ENCODE measurements around the gene ZMYND8. TPM values are rescaled to one million over a fixed set of nuclear protein-coding genes. Genes with fewer than 3 reads are reported as not detected.

The ZMYND8 gene
- total RNA-seq, 1 donor from 2014 or later, result 19.2 TPM

- no peaks in the 10 kb centered on the region for H3K27me3 ChIP-seq (ENCODE audit: control insufficient read depth, insufficient read depth, low read length)
- no peaks in the 10 kb centered on the region for H3K36me3 ChIP-seq (ENCODE audit: control insufficient read depth, insufficient read depth, low read length)
- no peak overlapping the region for H3K4me3 ChIP-seq (ENCODE audit: low read depth, low read length)
- TF ChIP-seq CTCF (IDR thresholded peaks at IDR 0.05; ENCODE audit: insufficient read depth, low read length, poor library complexity, severe bottlenecking), result no peak
- DNase-seq (ENCODE audit: low read depth), result no peak
These were observed 168.0 kb downstream of the ZMYND8 start for GRCh38 chr20:47188540-47188939.

GRCh38 chr20:47187450-47188195, 168.9 kb downstream of the ZMYND8 start:
- no peaks in the 10 kb centered on the region for H3K36me3 ChIP-seq (ENCODE audit: control insufficient read depth, insufficient read depth, low read length)
- H3K27me3 ChIP-seq (ENCODE audit: control insufficient read depth, insufficient read depth, low read length), result no peaks in the 10 kb centered on the region
- no peak overlapping the region for H3K4me3 ChIP-seq (ENCODE audit: low read depth, low read length)
- TF ChIP-seq CTCF (IDR thresholded peaks at IDR 0.05; ENCODE audit: insufficient read depth, low read length, poor library complexity, severe bottlenecking), result no peak
- DNase-seq (ENCODE audit: low read depth), result no peak

DNA sequence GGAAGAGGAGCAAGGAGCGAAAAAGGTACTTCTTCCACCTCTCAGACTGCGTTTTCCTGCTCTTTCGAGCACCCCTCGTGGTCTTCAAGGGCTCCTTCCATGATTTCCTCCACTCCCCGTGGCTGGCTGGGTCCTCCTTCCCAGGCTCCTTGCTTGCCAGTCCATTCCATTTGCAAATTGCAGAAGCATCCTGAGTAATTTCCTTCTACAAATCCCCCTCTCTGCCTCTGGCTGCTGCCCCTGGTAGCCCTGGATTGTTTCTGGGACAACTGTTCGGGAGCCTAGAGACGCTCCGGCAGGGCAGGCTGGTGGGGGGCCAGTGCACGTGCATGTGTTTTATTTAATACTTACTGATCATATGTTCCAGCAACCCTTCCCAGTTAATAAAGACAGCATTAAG, 173.1 kb downstream of the ZMYND8 start:
- Histone ChIP-seq H3K27me3 (ENCODE audit: control insufficient read depth, insufficient read depth, low read length) (no peaks in the 10 kb centered on the region), H3K36me3 (ENCODE audit: control insufficient read depth, insufficient read depth, low read length) (no peaks in the 10 kb centered on the region), H3K4me3 (ENCODE audit: low read depth, low read length) (no peak overlapping the region)
- no peak for TF ChIP-seq CTCF (IDR thresholded peaks at IDR 0.05; ENCODE audit: insufficient read depth, low read length, poor library complexity, severe bottlenecking)
- DNase-seq (ENCODE audit: low read depth), result no peak

DNA sequence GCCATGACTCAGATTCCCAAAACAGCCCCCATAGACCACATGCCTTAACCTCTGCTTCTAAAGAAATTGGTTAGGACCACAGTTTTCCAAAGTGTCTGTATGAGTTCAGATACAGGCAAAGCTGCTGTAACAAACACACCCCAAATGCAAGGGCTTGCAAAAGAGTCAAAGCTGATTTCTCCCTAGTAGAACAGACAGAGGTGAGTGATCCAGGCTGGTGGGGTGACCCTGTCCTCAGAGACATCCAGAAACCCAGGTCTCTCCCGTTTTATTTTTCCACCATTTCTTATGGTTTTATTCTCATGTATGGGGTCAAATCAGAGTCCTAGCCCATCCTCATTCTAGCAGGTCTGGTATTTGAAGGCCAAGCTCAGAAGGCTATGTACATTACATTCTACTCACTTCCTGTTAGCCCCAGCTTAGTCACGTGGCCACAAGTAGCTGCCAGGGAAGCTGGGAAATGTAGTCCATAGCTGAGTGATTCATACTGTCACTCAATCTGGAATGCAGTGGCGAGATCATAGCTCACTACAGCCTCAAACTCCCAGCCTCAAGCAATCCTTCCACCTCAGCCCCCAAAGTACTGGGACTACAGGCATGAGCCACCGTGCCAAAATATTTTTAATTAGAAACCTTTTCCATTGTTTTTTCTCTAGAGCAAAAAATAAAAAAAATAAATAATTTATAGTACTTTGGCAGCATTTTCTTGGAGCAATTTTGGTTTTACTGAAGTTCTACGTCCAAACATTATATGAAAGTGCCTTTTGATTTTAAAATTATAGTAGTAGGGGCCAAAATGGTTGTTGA, 175.2 kb downstream of the ZMYND8 start:
- no peak for TF ChIP-seq CTCF (IDR thresholded peaks at IDR 0.05; ENCODE audit: insufficient read depth, low read length, poor library complexity, severe bottlenecking)
- Histone ChIP-seq H3K36me3 (ENCODE audit: control insufficient read depth, insufficient read depth, low read length) (no peaks in the 10 kb centered on the region), H3K4me3 (ENCODE audit: low read depth, low read length) (no peak overlapping the region), H3K27me3 (ENCODE audit: control insufficient read depth, insufficient read depth, low read length) (no peaks in the 10 kb centered on the region)
- peak; percentile 55 for DNase-seq (ENCODE audit: low read depth)

- Histone ChIP-seq H3K36me3 (ENCODE audit: control insufficient read depth, insufficient read depth, low read length) (no peaks in the 10 kb centered on the region), H3K27me3 (ENCODE audit: control insufficient read depth, insufficient read depth, low read length) (peaks cover 4% of the 10 kb centered on the region), H3K4me3 (ENCODE audit: low read depth, low read length) (no peak overlapping the region)
- no peak for TF ChIP-seq CTCF (IDR thresholded peaks at IDR 0.05; ENCODE audit: insufficient read depth, low read length, poor library complexity, severe bottlenecking)
- no peak for DNase-seq (ENCODE audit: low read depth)
These were observed 177.2 kb downstream of the ZMYND8 start for GRCh38 chr20:47179267-47179666.

Data from kidney epithelial cell (primary cell).